ENCODE results near the gene HTR4. TPM values are rescaled to one million over a fixed set of nuclear protein-coding genes. Genes with fewer than 3 reads are reported as not detected.

The HTR4 gene
- total RNA-seq, 4 donors from 2014 or later, result 0.25 to 1.2 (median 1.0) TPM; not detected in 1

DNA sequence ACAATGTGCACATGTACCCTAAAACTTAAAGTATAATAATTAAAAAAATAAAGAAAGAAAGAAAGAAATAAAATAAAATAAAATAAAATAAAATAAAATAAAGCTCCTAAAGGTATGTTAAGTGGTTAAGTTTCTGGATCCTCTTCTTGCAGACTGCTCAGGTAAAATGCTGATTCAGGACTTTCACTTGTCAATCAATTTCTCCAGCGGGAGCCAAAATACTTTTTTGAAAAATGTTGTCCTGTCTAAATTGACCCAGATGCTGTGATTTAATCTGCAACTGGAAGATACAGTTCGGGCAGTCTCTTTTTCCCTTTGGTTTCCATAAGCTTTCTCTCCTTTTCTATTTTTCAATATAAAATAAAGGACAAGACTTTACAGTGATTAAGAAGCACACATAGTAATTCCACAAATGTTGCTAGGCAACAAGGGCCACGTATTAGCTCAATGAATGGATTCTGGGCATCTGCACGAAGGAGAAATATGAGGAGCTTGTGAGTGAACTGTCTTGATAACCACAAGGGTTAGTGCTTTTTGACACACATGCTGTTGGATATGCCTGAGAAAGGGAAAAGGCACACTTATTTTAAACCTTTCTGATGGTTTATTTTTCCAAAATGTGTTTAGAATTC lies 38.6 kb downstream of the HTR4 start:
- no peak overlapping the region for H3K4me3 ChIP-seq (ENCODE audit: low read depth, poor library complexity, severe bottlenecking)
- TF ChIP-seq POLR2A (IDR thresholded peaks at IDR 0.05), result no peak
- TF ChIP-seq, protein P1, sequence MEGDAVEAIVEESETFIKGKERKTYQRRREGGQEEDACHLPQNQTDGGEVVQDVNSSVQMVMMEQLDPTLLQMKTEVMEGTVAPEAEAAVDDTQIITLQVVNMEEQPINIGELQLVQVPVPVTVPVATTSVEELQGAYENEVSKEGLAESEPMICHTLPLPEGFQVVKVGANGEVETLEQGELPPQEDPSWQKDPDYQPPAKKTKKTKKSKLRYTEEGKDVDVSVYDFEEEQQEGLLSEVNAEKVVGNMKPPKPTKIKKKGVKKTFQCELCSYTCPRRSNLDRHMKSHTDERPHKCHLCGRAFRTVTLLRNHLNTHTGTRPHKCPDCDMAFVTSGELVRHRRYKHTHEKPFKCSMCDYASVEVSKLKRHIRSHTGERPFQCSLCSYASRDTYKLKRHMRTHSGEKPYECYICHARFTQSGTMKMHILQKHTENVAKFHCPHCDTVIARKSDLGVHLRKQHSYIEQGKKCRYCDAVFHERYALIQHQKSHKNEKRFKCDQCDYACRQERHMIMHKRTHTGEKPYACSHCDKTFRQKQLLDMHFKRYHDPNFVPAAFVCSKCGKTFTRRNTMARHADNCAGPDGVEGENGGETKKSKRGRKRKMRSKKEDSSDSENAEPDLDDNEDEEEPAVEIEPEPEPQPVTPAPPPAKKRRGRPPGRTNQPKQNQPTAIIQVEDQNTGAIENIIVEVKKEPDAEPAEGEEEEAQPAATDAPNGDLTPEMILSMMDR (IDR thresholded peaks at IDR 0.05), result no peak
- no peak for DNase-seq (ENCODE audit: low spot score in 2 of 2)
- 50 to 56% methylated on average over 4 of the region's 4 CpGs for WGBS, 2 donors
- intact Hi-C loops (cut with DNase I; ENCODE audit: low total_unique reads), result no loop called here

DNA sequence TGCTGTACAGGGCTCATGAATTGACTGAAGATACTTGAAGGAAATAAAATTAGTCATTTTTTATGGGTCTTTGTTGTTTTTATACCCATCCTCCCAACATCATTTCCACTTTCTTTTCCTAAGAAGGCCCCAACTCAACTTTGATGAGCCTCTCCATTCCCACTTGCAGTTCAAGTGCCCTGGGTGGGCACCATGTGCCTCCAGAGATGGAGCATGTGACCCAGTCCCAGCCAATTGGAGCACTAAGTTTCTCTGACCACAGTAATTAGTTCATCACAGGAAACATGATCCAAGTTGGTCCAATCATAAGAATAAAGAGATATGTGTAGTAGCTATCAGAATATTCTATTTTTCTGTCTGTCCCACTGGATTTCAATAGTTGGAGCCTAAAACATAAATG lies 46.9 kb downstream of the HTR4 start:
- DNase-seq (ENCODE audit: low spot score in 2 of 2), result no peak
- TF ChIP-seq POLR2A (IDR thresholded peaks at IDR 0.05), result no peak
- TF ChIP-seq, protein P1 (IDR thresholded peaks at IDR 0.05), result no peak
- H3K4me3 ChIP-seq (ENCODE audit: low read depth, poor library complexity, severe bottlenecking), result no peak overlapping the region
- intact Hi-C loops (cut with DNase I; ENCODE audit: low total_unique reads), result no loop called here

DNA sequence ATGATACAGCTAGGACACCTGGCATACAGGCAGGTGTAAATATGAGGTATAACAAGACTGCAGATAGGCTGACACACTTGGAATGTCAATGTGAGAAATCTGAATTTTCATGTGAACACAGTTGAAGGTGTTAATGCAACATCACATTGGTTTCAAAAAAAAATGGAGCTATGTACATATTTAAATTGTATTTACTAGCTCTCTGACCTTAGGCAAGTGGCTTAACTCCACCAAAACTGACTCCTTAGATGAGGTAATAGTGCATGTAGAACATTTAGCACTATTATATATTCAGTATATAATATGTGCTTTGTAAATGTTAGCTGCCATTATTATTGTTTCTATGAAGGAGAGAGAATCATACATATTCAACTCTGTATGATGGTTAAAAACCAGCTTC lies 48.0 kb downstream of the HTR4 start:
- no peak for DNase-seq (ENCODE audit: low spot score in 2 of 2)
- TF ChIP-seq POLR2A (IDR thresholded peaks at IDR 0.05), result no peak
- TF ChIP-seq, protein P1 (IDR thresholded peaks at IDR 0.05), result no peak
- H3K4me3 ChIP-seq (ENCODE audit: low read depth, poor library complexity, severe bottlenecking), result no peak overlapping the region
- intact Hi-C loops (cut with DNase I; ENCODE audit: low total_unique reads), result no loop called here

DNA sequence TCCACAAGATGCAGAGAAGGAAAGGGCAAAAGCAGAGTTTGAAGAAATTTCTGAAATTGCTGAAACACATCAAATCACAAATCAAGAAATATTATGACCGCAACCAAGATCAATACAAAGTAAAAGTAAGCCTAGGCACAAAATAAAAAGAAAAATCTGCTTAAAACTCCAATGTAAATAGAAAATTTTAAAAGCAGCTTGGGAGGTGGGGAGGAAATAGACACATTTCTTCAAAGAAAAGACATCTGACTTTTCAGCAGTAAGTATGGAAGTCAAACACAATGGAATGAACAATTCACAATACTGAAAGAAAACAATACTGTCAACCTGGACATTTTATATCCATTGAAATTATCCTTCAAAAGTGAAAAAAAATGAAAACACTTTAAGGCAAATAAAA lies 55.1 kb downstream of the HTR4 start:
- intact Hi-C loops (cut with DNase I; ENCODE audit: low total_unique reads), result no loop called here
- DNase-seq (ENCODE audit: low spot score in 2 of 2), result no peak
- TF ChIP-seq POLR2A (IDR thresholded peaks at IDR 0.05), result no peak
- TF ChIP-seq, protein P1 (IDR thresholded peaks at IDR 0.05), result no peak
- no peak overlapping the region for H3K4me3 ChIP-seq (ENCODE audit: low read depth, poor library complexity, severe bottlenecking)
- 94 to 97% methylated on average over 1 of the region's 1 CpG for WGBS, 2 donors

DNA sequence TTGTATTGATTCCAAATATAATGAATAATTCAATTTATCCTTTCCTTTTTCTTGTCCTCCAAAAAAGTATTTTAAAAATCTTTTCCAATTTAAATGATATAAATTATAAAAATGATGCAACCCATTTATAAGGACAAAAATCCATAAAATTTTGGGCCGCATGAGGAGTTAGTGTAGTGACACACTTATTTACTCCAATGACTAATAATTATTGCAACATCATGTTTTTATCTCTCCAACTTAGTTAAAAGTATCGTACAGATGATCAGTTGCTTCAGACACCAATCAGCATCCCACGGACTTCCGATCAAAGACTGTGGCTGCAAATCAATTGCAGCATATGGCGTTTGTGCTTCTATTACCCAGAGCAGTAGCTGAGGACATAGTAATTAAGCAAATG lies 58.6 kb downstream of the HTR4 start:
- intact Hi-C loops (cut with DNase I; ENCODE audit: low total_unique reads), result no loop called here
- TF ChIP-seq, protein P1 (IDR thresholded peaks at IDR 0.05), result no peak
- no peak for TF ChIP-seq POLR2A (IDR thresholded peaks at IDR 0.05)
- 81 to 86% methylated on average over 5 of the region's 5 CpGs for WGBS, 2 donors

DNA sequence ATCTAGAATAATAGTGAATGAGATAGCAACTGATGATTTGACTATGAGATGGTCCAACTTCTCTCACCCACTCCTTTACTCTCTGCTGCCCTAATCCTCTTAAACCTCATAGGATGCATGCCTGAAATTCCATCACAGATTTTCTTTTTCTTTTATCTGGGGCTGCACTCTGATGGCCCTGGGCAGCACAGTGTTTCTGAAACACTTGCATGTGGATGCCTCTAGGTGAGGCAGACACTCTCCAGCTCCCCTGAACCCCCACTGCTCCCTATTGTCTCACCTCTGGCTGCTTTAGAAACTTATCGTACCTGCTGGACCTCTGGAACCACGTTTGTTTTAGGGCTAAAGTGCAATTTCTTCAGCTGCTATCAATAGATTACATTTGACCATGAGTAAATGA lies 67.5 kb downstream of the HTR4 start:
- no peak overlapping the region for H3K4me3 ChIP-seq (ENCODE audit: low read depth, poor library complexity, severe bottlenecking)

More for the DNA sequence above, 58.6 kb downstream of the HTR4 start:
- no peak overlapping the region for H3K4me3 ChIP-seq (ENCODE audit: low read depth, poor library complexity, severe bottlenecking)
- DNase-seq (ENCODE audit: low spot score in 2 of 2), result no peak

More for the DNA sequence above, 67.5 kb downstream of the HTR4 start:
- TF ChIP-seq POLR2A (IDR thresholded peaks at IDR 0.05), result no peak
- TF ChIP-seq, protein P1 (IDR thresholded peaks at IDR 0.05), result no peak
- intact Hi-C loops (cut with DNase I; ENCODE audit: low total_unique reads), result no loop called here
- 36 to 45% methylated on average over 2 of the region's 2 CpGs for WGBS, 2 donors
- DNase-seq (ENCODE audit: low spot score in 2 of 2), result no peak

Data from lower leg skin (tissue), 4 donors.